Cardiac muscle cell (in vitro differentiated cells and primary cell): ENCODE results near the gene TNS1. TPM values are rescaled to one million over a fixed set of nuclear protein-coding genes. Genes with fewer than 3 reads are reported as not detected.

ENCODE experiments used
- DNase-seq, 2 donors: peaks; one replicate each; pipeline versions ENCODE4 v3.0.0 to v3.0.0-alpha.2; 2010 to 2017; ENCODE audit warnings: low read depth in 1 of 2, low spot score in 1 of 2
- H3K27ac ChIP-seq: fragments of 200-600 bp; sonication (generic); 2 replicates; pipeline ENCODE4 v1.5.1; 2016
- H3K27me3 ChIP-seq: fragments of 200-600 bp; sonication (generic); 2 replicates; pipeline ENCODE4 v1.6.0; 2016; ENCODE audit warnings: control low read depth
- H3K36me3 ChIP-seq: fragments of 200-600 bp; sonication (generic); 2 replicates; pipeline ENCODE4 v1.5.1; 2016; ENCODE audit warnings: control low read depth
- H3K4me1 ChIP-seq: fragments of 200-600 bp; sonication (generic); 2 replicates; pipeline ENCODE4 v1.8.1; 2017; ENCODE audit warnings: low read depth, mild to moderate bottlenecking, mixed run types
- H3K4me3 ChIP-seq: fragments of 200-600 bp; sonication (generic); 2 replicates; pipeline ENCODE4 v1.5.1; 2016; ENCODE audit warnings: mild to moderate bottlenecking
- H3K9me3 ChIP-seq: fragments of 200-600 bp; sonication (generic); 2 replicates; pipeline ENCODE4 v1.5.1; 2017; ENCODE audit warnings: low read depth, mild to moderate bottlenecking, control low read depth
- polyA plus RNA-seq: library from polyadenylated mRNA; unstranded; fragments of >200 nt; fragmentation: Nextera tagmentation; extraction: Ambion mirVana; gene quantifications from 2 replicates; pipeline ENCODE4 v1.2.1, GENCODE V29; 2016
- total RNA-seq: library from RNA; depleted of rRNA; stranded (reverse); fragments of >200 nt; gene quantifications from 2 replicates; pipeline ENCODE4 v1.2.3, GENCODE V29; 2016
- TF ChIP-seq, protein P1 (sequence below): IDR thresholded peaks from 2 replicates; pipeline ENCODE4 v1.5.1; 2012; ENCODE audit warnings: low read depth, mild to moderate bottlenecking, low read length

Gene TNS1
- total and polyA plus RNA-seq, 2 experiments from 2014 or later, result 16.7 to 44.3 TPM

DNA sequence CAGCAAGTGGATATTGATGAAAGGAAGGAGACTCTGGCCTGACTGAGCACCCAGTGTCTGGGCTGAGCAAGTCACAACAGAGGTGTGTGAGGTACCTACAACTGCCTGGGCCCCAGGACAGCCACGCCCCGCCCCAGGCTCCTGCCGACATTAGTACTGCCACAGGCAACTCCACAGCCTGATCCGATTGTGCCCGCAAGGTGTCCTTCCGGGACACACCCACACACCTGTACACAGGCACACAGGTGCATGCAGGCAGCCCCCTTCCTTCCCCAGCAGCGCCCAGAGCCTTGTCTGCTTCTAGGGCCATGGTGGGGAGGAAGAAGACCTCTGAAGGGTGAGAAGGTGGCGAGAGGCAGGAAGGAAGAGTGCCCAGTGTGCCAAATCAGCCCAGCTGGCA lies 83.6 kb downstream of the TNS1 start:
- no peaks in the 10 kb centered on the region for H3K9me3 ChIP-seq
- TF ChIP-seq, protein P1, sequence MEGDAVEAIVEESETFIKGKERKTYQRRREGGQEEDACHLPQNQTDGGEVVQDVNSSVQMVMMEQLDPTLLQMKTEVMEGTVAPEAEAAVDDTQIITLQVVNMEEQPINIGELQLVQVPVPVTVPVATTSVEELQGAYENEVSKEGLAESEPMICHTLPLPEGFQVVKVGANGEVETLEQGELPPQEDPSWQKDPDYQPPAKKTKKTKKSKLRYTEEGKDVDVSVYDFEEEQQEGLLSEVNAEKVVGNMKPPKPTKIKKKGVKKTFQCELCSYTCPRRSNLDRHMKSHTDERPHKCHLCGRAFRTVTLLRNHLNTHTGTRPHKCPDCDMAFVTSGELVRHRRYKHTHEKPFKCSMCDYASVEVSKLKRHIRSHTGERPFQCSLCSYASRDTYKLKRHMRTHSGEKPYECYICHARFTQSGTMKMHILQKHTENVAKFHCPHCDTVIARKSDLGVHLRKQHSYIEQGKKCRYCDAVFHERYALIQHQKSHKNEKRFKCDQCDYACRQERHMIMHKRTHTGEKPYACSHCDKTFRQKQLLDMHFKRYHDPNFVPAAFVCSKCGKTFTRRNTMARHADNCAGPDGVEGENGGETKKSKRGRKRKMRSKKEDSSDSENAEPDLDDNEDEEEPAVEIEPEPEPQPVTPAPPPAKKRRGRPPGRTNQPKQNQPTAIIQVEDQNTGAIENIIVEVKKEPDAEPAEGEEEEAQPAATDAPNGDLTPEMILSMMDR, result no peak
- H3K27ac ChIP-seq, result peak overlapping the region; percentile 61
- H3K27me3 ChIP-seq, result no peaks in the 10 kb centered on the region
- no peaks in the 10 kb centered on the region for H3K36me3 ChIP-seq
- no peak for DNase-seq
- peaks cover 52% of the 10 kb centered on the region for H3K4me1 ChIP-seq
- no peak overlapping the region for H3K4me3 ChIP-seq

DNA sequence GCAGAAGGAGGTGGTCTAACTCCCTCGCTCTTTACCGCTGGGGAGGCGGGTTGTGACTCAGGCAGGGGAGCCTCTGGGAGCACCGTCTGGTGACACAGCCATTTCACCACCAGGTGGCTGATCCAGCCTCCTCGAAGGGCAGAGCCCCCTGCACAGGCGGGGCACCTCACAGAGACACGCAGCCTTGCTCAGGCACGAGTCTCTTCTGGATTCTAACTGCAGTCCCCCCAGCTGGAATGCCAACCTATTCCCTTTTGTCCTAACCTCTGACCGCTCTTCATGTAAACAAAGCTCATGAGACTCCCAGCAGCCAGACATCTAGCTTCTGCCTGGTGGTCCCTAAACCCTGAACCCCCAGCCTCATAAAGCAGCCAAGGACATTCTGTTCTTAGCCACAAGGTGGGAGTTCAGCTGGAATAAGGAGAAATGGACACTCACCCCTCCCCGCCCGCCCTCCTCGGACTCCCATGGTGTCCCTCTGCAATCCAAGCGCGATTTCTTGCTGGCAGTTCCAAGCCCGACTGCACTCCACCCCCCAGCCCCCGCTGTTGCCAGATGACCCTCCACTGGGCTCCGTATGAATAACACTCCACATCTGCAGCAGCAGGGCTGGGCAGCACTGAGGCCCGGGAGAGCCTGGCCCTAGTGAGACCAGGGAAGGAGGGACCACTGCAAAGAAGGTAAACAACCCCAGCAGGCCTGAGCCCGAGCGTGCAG lies 84.3 kb downstream of the TNS1 start:
- Histone ChIP-seq H3K27ac (peak overlapping the region; percentile 61), H3K4me1 (peaks cover 59% of the 10 kb centered on the region), H3K9me3 (no peaks in the 10 kb centered on the region), H3K27me3 (no peaks in the 10 kb centered on the region), H3K36me3 (no peaks in the 10 kb centered on the region), H3K4me3 (no peak overlapping the region)
- DNase-seq, result no peak
- TF ChIP-seq, protein P1, result no peak

DNA sequence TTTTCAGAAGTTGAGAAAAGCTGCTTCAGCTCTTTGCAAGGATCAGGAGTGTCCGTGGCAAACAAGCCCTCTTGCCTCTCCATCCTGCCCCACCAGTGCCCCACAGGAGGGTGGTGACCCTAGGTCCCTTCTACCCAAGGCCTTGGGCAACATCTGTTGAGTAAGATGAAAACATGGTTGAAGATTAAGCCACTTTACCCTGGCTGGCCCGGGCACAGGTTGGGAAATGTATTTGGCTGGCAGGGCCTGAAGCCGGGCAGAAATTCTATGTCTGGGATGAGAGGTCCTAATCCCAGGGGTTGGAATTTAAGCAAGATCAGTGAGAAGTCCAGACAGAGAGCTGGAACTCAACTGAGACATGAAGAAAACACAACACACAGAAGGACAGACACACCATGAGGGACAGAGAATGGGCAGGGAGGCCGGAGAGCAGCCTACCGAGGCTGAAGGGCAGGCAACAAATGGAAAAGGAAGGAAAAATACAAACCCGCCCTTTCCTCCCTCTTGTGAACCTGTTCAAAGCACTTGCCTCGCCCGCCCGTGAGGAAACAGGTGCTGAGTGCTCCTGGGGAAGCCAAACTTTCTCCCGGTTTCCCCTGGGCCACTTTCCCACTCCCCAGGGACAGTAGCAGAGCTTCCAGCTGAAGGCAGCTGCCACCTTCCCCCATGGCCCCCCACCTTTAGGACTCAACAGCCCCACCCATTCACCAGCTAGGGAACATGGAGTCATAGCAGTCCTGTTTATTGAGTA lies 86.1 kb downstream of the TNS1 start:
- no peaks in the 10 kb centered on the region for H3K9me3 ChIP-seq
- no peak for DNase-seq
- no peak overlapping the region for H3K27ac ChIP-seq
- H3K4me3 ChIP-seq, result no peak overlapping the region
- TF ChIP-seq, protein P1, result no peak
- H3K27me3 ChIP-seq, result no peaks in the 10 kb centered on the region
- H3K36me3 ChIP-seq, result no peaks in the 10 kb centered on the region
- H3K4me1 ChIP-seq, result peaks cover 64% of the 10 kb centered on the region

DNA sequence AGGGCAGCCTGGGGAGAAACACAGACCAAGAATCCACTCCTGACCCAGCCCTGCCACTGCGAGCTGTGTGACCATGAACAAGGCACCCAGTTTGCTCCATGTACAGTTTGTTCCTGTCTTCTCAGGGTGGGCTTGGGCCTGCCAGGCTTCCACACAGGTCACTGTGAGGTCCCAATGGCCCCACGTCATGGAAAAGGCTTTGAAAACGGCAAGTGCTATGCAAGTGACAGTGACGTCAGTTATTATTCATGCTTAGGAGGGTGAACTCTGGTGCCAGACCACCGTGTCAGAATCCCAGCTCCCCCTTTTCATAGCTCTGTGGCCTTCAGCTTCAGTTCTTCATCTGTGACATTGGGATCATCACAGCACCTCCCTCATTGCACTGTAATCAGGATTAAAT lies 87.1 kb downstream of the TNS1 start:
- no peak for DNase-seq
- peaks cover 61% of the 10 kb centered on the region for H3K4me1 ChIP-seq
- H3K36me3 ChIP-seq, result no peaks in the 10 kb centered on the region
- no peak overlapping the region for H3K27ac ChIP-seq
- H3K4me3 ChIP-seq, result no peak overlapping the region
- no peaks in the 10 kb centered on the region for H3K27me3 ChIP-seq
- TF ChIP-seq, protein P1, result no peak
- no peaks in the 10 kb centered on the region for H3K9me3 ChIP-seq

DNA sequence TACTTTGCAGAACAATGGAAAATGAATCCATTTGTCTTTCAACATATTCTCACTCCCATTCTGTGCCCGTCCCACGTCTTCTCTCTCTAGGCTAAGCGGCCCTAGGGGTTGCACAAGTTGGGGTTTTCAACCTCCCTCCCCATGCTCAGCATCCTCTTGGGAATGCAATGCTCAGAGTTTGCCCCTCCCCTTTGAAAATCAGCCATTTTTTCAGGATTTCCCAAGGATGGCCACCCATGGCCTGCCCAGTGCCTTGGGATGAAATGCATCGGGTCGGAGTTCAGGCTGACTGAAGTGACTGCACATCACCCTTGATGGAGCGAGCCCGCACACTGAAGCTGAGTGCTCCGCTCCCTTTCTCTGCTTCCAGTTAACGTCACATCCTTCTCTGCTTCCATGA lies 87.9 kb downstream of the TNS1 start:
- TF ChIP-seq, protein P1, result no peak
- DNase-seq, result no peak
- no peaks in the 10 kb centered on the region for H3K27me3 ChIP-seq
- no peak overlapping the region for H3K27ac ChIP-seq
- H3K36me3 ChIP-seq, result no peaks in the 10 kb centered on the region
- no peak overlapping the region for H3K4me3 ChIP-seq
- H3K4me1 ChIP-seq, result peaks cover 60% of the 10 kb centered on the region
- no peaks in the 10 kb centered on the region for H3K9me3 ChIP-seq
